RCC 7860 (cell line): ENCODE measurements around the gene GPR137B.
"Not testable (repeated sequence)": the region's sequence is repeated elsewhere in the genome, so short reads cannot be mapped to it uniquely, and the experiment has no call there.

Experiments
- DNase-seq: peaks from one replicate; pipeline ENCODE4 v3.0.0-alpha.2; 2015; ENCODE audit warnings: low spot score
- FAIRE-seq: peaks from 2 replicates; lab custom pipeline; 2012; peaks lifted over from hg19 to GRCh38; lab: Jason Lieb, UNC

Gene GPR137B

DNA sequence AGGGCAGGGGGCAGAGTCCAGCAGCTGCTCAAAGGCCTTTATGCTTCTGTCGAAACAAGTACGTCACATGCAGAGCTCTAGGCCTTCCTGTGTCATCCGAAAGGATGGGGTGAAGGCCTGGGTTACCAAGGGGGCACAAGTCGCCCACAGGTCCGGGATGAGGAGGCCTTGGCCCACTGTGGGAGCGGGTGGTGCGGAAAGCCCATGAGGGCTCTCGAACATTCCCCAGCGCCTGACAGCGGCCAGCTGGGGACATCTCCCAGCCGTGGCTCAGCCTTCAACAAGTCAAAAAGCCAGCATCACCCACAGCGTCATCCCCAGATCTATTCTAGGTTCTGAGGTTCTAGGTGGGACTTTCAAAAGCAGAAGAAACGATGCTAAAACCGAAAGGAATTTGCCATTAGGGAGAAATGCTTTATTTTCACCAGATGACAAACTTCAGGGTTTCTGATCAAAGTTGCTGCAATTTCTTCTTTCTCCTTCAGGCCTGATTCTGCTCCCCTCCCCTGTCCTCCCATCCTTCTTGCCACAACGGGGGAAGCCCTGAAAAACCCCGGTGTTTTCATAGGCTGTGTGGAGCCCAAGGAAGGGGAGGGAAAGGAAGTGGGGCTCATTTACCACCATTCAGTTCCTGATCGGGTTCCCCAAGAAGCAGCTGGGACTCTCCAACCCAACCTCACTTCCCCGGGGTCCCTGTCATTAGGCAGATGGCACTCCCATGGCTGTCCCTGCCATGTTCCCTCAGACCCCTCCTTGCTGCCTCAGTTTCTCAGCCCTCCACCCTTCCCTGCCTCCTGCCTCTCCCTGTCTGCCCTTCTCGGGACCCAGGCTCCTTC is 17.6 kb downstream of the GPR137B start:
- DNase-seq: no peak
- no peak for FAIRE-seq

DNA sequence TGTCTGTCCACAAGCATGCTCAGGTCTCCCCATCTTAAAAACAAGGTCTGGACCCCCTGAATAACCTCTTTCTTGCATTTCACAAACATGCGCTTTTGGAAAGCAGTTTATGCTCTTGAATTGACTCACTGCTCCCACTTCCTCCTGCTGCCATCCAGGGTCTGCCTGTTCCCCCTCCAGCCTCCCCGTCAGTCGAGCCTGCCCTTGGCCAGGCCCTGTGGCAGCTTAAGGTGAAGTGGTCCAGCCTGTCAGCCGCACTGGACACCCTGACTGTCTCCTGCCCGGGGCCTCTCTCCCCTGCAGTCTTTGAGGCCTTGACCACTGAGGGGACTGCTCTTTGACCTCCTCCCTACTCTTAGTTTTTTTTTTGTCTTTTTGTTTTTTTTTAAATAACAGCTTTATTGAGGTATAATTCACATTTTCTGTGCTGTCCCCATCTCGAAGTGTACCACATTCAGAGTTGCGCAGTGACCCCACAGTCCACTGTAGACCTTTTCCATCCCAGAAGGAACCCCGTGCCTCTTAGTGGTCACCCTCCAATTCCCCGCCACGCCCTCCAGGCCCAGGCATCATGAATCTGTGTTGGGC is 18.3 kb downstream of the GPR137B start:
- no peak for FAIRE-seq
- no peak for DNase-seq

GRCh38 chr1:236161230-236161629 is 18.9 kb downstream of the GPR137B start:
- FAIRE-seq: no peak
- DNase-seq: no peak

DNA sequence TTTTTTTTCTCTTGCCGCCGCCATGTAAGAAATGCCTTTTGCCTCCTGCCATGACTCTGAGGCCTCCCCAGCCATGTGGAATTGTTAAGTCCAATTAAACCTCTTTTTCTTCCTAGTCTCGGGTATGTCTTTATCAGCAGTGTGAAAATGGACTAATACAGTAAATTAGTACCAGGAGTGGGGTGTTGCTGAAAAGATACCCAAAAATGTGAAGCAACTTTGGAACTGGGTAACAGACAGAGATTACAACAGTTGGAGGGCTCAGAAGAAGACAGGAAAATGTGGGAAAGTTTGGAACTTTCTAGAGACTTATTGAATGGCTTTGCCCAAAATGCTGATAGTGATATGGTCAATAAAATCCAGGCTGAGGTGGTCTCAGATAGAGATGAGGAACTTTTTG is 19.4 kb downstream of the GPR137B start:
- DNase-seq, FAIRE-seq: not testable (repeated sequence)

- no peak for DNase-seq
- FAIRE-seq: no peak
These were observed 21.3 kb downstream of the GPR137B start for GRCh38 chr1:236163463-236164153.

- FAIRE-seq: no peak
- no peak for DNase-seq
These were observed 21.9 kb downstream of the GPR137B start for GRCh38 chr1:236164273-236164672.

GRCh38 chr1:236165238-236165981 is 23.1 kb downstream of the GPR137B start:
- no peak for FAIRE-seq

GRCh38 chr1:236166041-236166440 is 23.7 kb downstream of the GPR137B start:
- FAIRE-seq: no peak
- DNase-seq: no peak

More at GRCh38 chr1:236165238-236165981, 23.1 kb downstream of the GPR137B start:
- DNase-seq: no peak

GRCh38 chr1:236167154-236167553 is 24.8 kb downstream of the GPR137B start:
- DNase-seq (no peak), FAIRE-seq (no peak)

DNA sequence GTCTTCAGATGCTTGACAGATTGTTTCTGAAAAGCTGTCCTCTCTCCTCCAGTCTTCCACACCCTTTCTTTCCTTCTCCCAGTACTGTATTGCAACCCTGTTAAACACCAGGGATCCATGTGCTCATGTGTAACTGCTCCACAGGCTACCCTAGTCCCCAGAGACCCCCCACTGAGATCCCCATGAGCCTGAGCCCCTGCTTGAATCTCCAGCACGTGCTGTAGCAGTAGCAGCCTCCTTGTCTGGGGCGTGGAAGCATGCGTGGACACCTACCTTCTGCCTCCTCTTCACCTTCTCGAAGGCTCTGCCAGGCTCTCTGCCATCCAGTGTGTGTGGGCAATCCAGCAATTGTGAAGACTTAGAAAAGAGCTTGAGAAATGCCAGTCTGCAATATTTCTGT is 25.2 kb downstream of the GPR137B start:
- FAIRE-seq (no peak), DNase-seq (no peak)

DNA sequence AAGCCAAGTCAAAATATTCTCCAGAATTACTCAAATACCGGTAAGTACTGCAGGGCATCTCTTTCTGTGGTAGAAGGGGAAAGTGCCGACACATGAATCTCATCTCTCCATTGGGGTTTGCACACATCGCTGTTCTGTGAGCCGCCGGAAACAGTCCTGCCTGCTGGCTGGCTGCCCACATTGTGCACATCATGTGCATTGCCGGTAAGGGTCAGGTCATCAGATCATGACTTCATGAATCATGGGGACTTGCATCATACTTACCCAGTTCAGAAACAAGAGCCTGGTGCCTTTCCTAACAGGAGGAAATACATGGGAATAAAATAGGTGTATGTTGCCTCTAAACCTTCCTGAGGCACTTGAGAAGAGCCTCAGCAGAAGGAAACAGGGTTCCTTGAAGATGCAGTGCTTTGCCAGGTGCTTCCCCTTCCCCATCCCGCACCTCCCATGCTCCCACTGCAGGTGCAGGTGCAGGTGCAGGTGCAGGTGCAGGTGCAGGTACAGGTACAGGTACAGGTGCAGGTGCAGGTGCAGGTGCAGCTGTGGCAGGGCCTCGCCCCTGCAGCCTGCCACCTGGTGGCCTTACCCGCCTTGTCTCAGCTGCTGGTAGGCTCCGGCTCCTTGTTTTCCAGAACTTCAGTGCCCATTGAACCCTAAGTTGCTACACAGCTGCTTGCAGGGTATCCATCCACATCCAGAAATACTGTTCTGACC is 26.5 kb downstream of the GPR137B start:
- FAIRE-seq (peak; percentile 48), DNase-seq (peak; percentile 80)

- no peak for FAIRE-seq
These were observed 29.8 kb downstream of the GPR137B start for GRCh38 chr1:236172041-236172579.

GRCh38 chr1:236173174-236173767 is 30.9 kb downstream of the GPR137B start:
- FAIRE-seq: no peak
- no peak for DNase-seq

More at GRCh38 chr1:236172041-236172579, 29.8 kb downstream of the GPR137B start:
- no peak for DNase-seq

GRCh38 chr1:236175642-236176336 is 33.5 kb downstream of the GPR137B start:
- peak; percentile 71 for DNase-seq
- FAIRE-seq: peak; percentile 11

GRCh38 chr1:236176337-236177336 is 34.3 kb downstream of the GPR137B start:
- FAIRE-seq (peak; percentile 82), DNase-seq (peak; percentile 79)

- FAIRE-seq (no peak), DNase-seq (no peak)
These were observed 37.3 kb downstream of the GPR137B start for GRCh38 chr1:236179634-236180033.

GRCh38 chr1:236181059-236181458 is 38.7 kb downstream of the GPR137B start:
- peak; percentile 67 for FAIRE-seq
- peak; percentile 52 for DNase-seq

DNA sequence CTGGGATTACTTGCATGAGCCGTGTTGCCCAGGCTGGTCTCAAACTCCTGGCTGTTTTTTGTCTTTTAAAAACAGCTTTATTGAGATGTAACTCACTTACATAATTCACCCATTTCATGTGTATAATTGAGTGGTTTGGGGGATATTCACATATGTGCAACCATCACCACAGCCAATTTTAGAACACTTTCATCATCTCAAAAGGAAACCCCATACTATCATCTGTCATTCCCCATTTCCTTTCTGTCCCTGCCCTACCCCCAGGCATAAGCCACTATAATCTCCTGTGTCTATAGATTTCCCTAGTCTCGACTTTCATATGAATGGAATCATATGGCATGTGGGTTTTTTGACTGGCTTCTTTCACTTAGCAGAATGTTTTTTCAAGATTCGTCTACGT is 43.3 kb downstream of the GPR137B start:
- no peak for FAIRE-seq
- DNase-seq: no peak
